Trophoblast cell (in vitro differentiated cells and primary cell): ENCODE results near the gene SLC35C1.

Experiments
- DNase-seq, 2 donors: peaks; one replicate each; pipeline ENCODE4 v3.0.0-alpha.2; 2016
- H2AFZ ChIP-seq: 2 replicates; pipeline ENCODE4 v1.6.1; 2013; ENCODE audit warnings: low read length, moderate library complexity, mild to moderate bottlenecking; ENCODE audit not compliant: insufficient read depth, poor library complexity
- H2AK5ac ChIP-seq: 2 replicates; pipeline ENCODE4 v1.6.1; 2013; ENCODE audit warnings: mild to moderate bottlenecking, low read length
- H2BK120ac ChIP-seq: 2 replicates; pipeline ENCODE4 v1.6.1; 2013; ENCODE audit warnings: low read length, mild to moderate bottlenecking, moderate library complexity; ENCODE audit not compliant: insufficient read depth, poor library complexity
- H2BK12ac ChIP-seq: 2 replicates; pipeline ENCODE4 v1.6.1; 2013; ENCODE audit warnings: mild to moderate bottlenecking, low read length, moderate library complexity
- H2BK5ac ChIP-seq: 2 replicates; pipeline ENCODE4 v1.6.1; 2013; ENCODE audit warnings: low read length, low read depth, moderate library complexity, mild to moderate bottlenecking; ENCODE audit not compliant: poor library complexity
- H3K14ac ChIP-seq: 2 replicates; pipeline ENCODE4 v1.6.1; 2013; ENCODE audit warnings: mild to moderate bottlenecking, low read length
- H3K18ac ChIP-seq: 2 replicates; pipeline ENCODE4 v1.6.1; 2013; ENCODE audit warnings: mild to moderate bottlenecking, low read length
- H3K23ac ChIP-seq: 2 replicates; pipeline ENCODE4 v1.6.1; 2013; ENCODE audit warnings: low read length
- H3K27ac ChIP-seq: 2 replicates; pipeline ENCODE4 v1.5.1; 2013; ENCODE audit warnings: low read depth, mild to moderate bottlenecking, inconsistent platforms, low read length, moderate library complexity
- H3K27me3 ChIP-seq: 2 replicates; pipeline ENCODE4 v1.6.1; 2013; ENCODE audit warnings: inconsistent platforms, mild to moderate bottlenecking, low read length, moderate library complexity; ENCODE audit not compliant: insufficient read depth
- H3K36me3 ChIP-seq, 2 experiments: 1 replicate in 1 of 2; 2 replicates in 1 of 2; pipeline ENCODE4 v1.6.1; 2013; ENCODE audit warnings: low read length in 2 of 2, mild to moderate bottlenecking in 2 of 2, moderate library complexity in 1 of 2; ENCODE audit not compliant: insufficient read depth in 2 of 2, control insufficient read depth in 1 of 2
- H3K4ac ChIP-seq: 2 replicates; pipeline ENCODE4 v1.6.1; 2013; ENCODE audit warnings: low read depth, mild to moderate bottlenecking, low read length, moderate library complexity
- H3K4me1 ChIP-seq, 2 experiments: 1 replicate in 1 of 2; 2 replicates in 1 of 2; pipeline ENCODE4 v1.6.1; 2013; ENCODE audit warnings: low read length in 2 of 2, mild to moderate bottlenecking in 2 of 2, moderate library complexity in 1 of 2; ENCODE audit not compliant: insufficient read depth in 2 of 2, control insufficient read depth in 1 of 2
- H3K4me2 ChIP-seq: 2 replicates; pipeline ENCODE4 v1.6.1; 2013; ENCODE audit warnings: inconsistent platforms, mild to moderate bottlenecking, low read length, moderate library complexity
- H3K4me3 ChIP-seq: 2 replicates; pipeline ENCODE4 v1.5.1; 2013; ENCODE audit warnings: mild to moderate bottlenecking, low read depth, low read length, inconsistent platforms
- H3K79me1 ChIP-seq: one replicate; pipeline ENCODE4 v1.6.1; 2013; ENCODE audit warnings: low read length
- H3K79me2 ChIP-seq: 2 replicates; pipeline ENCODE4 v1.6.1; 2013; ENCODE audit warnings: low read length, mild to moderate bottlenecking; ENCODE audit not compliant: control insufficient read depth, insufficient read depth, poor library complexity
- H3K9ac ChIP-seq: 2 replicates; pipeline ENCODE4 v1.6.1; 2013; ENCODE audit warnings: mild to moderate bottlenecking, low read length
- H3K9me3 ChIP-seq: 2 replicates; pipeline ENCODE4 v1.6.1; 2013; ENCODE audit warnings: low read depth, mild to moderate bottlenecking, control low read depth, inconsistent platforms, low read length; ENCODE audit not compliant: insufficient read depth
- H4K12ac ChIP-seq: 2 replicates; pipeline ENCODE4 v1.6.1; 2013; ENCODE audit warnings: low read depth, mild to moderate bottlenecking, low read length, moderate library complexity
- H4K8ac ChIP-seq: 2 replicates; pipeline ENCODE4 v1.6.1; 2013; ENCODE audit warnings: low read depth, mild to moderate bottlenecking, low read length, moderate library complexity
- H4K91ac ChIP-seq: one replicate; pipeline ENCODE4 v1.6.1; 2013; ENCODE audit warnings: low read depth, mild to moderate bottlenecking, low read length, moderate library complexity
- WGBS: extraction: QIAGEN DNeasy Blood & Tissue Kit; methylation state at CpG from one replicate; pipeline ENCODE4 v1.1.7; 2013; ENCODE audit warnings: missing lambda C conversion rate; ENCODE audit not compliant: insufficient read length, insufficient coverage; ENCODE audit errors: extremely low coverage; 5-methylcytosine and 5-hydroxymethylcytosine counted together

Gene SLC35C1

DNA sequence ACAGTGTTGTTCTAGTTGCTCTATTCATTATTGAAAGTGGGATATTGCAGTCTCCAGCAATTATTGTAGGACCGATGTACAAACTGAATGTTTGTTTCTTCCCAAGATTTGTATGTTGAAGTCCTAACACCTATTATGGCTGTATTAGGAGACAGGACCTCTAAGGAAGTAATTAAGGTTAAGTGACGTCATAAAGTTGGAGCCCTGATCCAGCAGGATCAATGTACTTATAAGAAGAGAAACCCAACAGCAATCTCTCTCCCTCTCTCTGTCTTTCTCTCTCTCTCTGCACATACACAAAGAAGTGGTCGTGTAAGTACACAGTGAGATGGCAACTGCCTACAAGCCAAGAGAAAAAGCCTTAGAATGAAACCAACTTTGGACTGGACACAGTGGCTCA is 16.1 kb upstream of the SLC35C1 start:
- Histone ChIP-seq H3K4me3 (no peak overlapping the region), H3K36me3 (no peaks in the 10 kb centered on the region), H4K12ac (no peak overlapping the region), H3K27ac (no peak overlapping the region), H3K4me2 (no peak overlapping the region), H2AFZ (no peak overlapping the region), H3K4ac (no peak overlapping the region), H3K23ac (no peak overlapping the region), H3K4me1 (no peaks in the 10 kb centered on the region), H3K9ac (no peak overlapping the region), H3K14ac (no peak overlapping the region), H3K9me3 (peaks cover 2% of the 10 kb centered on the region), H2BK120ac (no peak overlapping the region), H3K18ac (no peak overlapping the region), H3K79me1 (no peaks in the 10 kb centered on the region), H2BK5ac (no peak overlapping the region), H4K91ac (no peak overlapping the region), H4K8ac (no peak overlapping the region), H2AK5ac (no peak overlapping the region), H3K79me2 (no peaks in the 10 kb centered on the region), H2BK12ac (no peak overlapping the region), H3K27me3 (no peaks in the 10 kb centered on the region)
- DNase-seq: no peak
- WGBS: no CpG with 5 or more reads among the region's 3 CpGs

DNA sequence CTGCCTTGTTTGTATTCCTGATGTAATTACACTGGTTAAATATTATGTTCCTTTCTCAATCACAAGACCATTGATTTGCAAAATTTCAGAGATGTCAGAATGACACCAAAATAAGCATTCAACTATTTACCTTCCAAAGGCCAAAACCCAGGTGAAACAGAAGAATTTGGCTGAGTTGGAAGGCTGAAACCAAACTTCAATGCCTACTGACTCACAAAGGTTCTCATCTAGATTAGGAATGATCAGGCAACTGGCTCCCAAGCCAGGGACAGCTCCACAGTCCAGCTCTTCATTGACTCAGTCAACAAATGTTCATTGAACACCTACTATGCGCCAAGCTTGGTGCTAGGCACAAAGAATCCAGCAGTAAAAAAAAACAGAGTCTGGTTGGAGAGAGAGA is 13.4 kb upstream of the SLC35C1 start:
- H2AFZ ChIP-seq: no peak overlapping the region
- no peaks in the 10 kb centered on the region for H3K4me1 ChIP-seq
- no peak overlapping the region for H3K27ac ChIP-seq
- no peak overlapping the region for H2BK5ac ChIP-seq
- H3K79me1 ChIP-seq: no peaks in the 10 kb centered on the region
- peaks cover 2% of the 10 kb centered on the region for H3K9me3 ChIP-seq
- H4K12ac ChIP-seq: no peak overlapping the region
- H3K18ac ChIP-seq: no peak overlapping the region
- H3K9ac ChIP-seq: no peak overlapping the region
- H3K36me3 ChIP-seq: no peaks in the 10 kb centered on the region
- no peak overlapping the region for H3K14ac ChIP-seq
- H2AK5ac ChIP-seq: no peak overlapping the region
- H4K91ac ChIP-seq: no peak overlapping the region
- WGBS: no CpG with 5 or more reads among the region's 1 CpG
- H3K4ac ChIP-seq: no peak overlapping the region
- H2BK120ac ChIP-seq: no peak overlapping the region
- H3K4me3 ChIP-seq: no peak overlapping the region
- H4K8ac ChIP-seq: no peak overlapping the region
- H3K23ac ChIP-seq: no peak overlapping the region
- no peaks in the 10 kb centered on the region for H3K27me3 ChIP-seq
- H3K4me2 ChIP-seq: no peak overlapping the region
- no peak overlapping the region for H2BK12ac ChIP-seq
- no peak for DNase-seq
- no peaks in the 10 kb centered on the region for H3K79me2 ChIP-seq

DNA sequence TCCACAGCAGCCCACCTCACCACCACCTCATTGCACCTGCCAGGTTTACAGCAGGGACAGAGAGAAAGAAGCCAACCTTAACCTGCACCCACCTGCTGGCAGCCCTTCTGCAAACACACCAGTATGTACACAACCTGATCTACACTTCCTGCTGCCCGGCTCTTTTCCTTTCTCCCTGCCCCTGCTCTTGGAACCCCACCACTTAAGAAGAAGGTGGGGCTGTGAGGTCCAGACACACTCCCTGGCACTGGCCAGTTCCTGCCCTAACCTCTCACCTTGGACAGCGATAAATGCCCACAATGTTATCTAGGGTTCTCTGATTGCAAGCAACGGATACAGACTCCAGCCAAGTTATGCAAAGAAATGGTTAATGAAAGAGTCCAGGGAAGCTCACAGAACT is 10.8 kb upstream of the SLC35C1 start:
- Histone ChIP-seq H3K79me1 (no peaks in the 10 kb centered on the region), H3K23ac (no peak overlapping the region), H3K9me3 (no peaks in the 10 kb centered on the region), H2BK12ac (no peak overlapping the region), H3K18ac (no peak overlapping the region), H2AK5ac (no peak overlapping the region), H3K79me2 (no peaks in the 10 kb centered on the region), H2BK5ac (no peak overlapping the region), H3K27ac (no peak overlapping the region), H4K8ac (no peak overlapping the region), H4K12ac (no peak overlapping the region), H3K4ac (no peak overlapping the region), H3K4me3 (no peak overlapping the region), H2BK120ac (no peak overlapping the region), H3K14ac (no peak overlapping the region), H4K91ac (no peak overlapping the region), H2AFZ (no peak overlapping the region), H3K4me1 (no peaks in the 10 kb centered on the region), H3K4me2 (no peak overlapping the region), H3K36me3 (no peaks in the 10 kb centered on the region), H3K27me3 (no peaks in the 10 kb centered on the region), H3K9ac (no peak overlapping the region)
- no CpG with 5 or more reads among the region's 3 CpGs for WGBS
- no peak for DNase-seq

DNA sequence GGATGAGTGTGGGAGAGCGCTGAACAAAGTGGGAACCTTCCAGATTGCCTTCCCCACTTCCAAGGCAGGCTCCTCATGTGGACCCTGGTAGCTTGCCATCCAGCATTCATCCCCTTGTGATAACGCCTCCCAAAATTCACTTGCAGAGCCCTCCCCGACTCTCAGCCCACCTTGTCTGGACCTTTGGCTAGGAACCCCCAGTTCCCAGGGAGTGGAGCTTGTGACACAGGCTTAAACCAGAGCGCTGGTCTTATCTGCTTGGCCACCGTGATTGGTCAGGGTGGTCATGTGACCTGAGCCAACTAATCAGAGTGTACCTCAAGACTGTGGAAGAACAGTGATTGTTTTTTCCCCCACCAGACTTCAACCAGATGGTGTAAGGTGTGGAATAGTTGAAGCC is 9.6 kb upstream of the SLC35C1 start:
- H2BK12ac ChIP-seq: no peak overlapping the region
- H3K9ac ChIP-seq: no peak overlapping the region
- DNase-seq: peak in 1 of 2 donors; percentile 5
- no peak overlapping the region for H3K4me3 ChIP-seq
- H4K12ac ChIP-seq: no peak overlapping the region
- H3K4me1 ChIP-seq: no peaks in the 10 kb centered on the region
- H4K91ac ChIP-seq: no peak overlapping the region
- no peaks in the 10 kb centered on the region for H3K36me3 ChIP-seq
- H3K18ac ChIP-seq: no peak overlapping the region
- no peaks in the 10 kb centered on the region for H3K9me3 ChIP-seq
- no peak overlapping the region for H2AFZ ChIP-seq
- H3K4me2 ChIP-seq: no peak overlapping the region
- no peak overlapping the region for H4K8ac ChIP-seq
- H3K14ac ChIP-seq: no peak overlapping the region
- H3K4ac ChIP-seq: no peak overlapping the region
- H3K23ac ChIP-seq: no peak overlapping the region
- H2BK5ac ChIP-seq: no peak overlapping the region
- no CpG with 5 or more reads among the region's 5 CpGs for WGBS
- no peaks in the 10 kb centered on the region for H3K79me1 ChIP-seq
- H3K27me3 ChIP-seq: no peaks in the 10 kb centered on the region
- H3K27ac ChIP-seq: no peak overlapping the region
- H2BK120ac ChIP-seq: no peak overlapping the region
- H3K79me2 ChIP-seq: no peaks in the 10 kb centered on the region
- H2AK5ac ChIP-seq: no peak overlapping the region
